Sigmoid colon (tissue), 7 donors: Measurements from ENCODE around the gene CLMP. TPM values are rescaled to one million over a fixed set of nuclear protein-coding genes. Genes with fewer than 3 reads are reported as not detected.

ENCODE experiments used
- DNase-seq: peaks from one replicate; pipeline ENCODE4 v3.0.0-alpha.2; 2019
- H3K27ac ChIP-seq, 4 donors: fragments of 200-600 bp; sonication (generic); one replicate each; pipeline ENCODE4 v1.5.1; 2016 to 2019; ENCODE audit warnings: mild to moderate bottlenecking in 1 of 4
- H3K27me3 ChIP-seq, 3 donors: fragments of 200-600 bp; sonication (generic); one replicate each; pipeline ENCODE4 v1.5.1; 2019; ENCODE audit warnings: mild to moderate bottlenecking in 1 of 3
- H3K36me3 ChIP-seq, 4 donors: fragments of 200-600 bp; sonication (generic); one replicate each; pipeline ENCODE4 v1.5.1; 2016 to 2019
- H3K4me1 ChIP-seq, 4 donors: fragments of 200-600 bp; sonication (generic); one replicate each; pipeline ENCODE4 v1.5.1; 2017 to 2019
- H3K4me3 ChIP-seq, 4 donors: fragments of 200-600 bp; sonication (generic); one replicate each; pipeline ENCODE4 v1.5.1; 2017 to 2019; ENCODE audit warnings: mild to moderate bottlenecking in 2 of 4, moderate library complexity in 1 of 4
- H3K9me3 ChIP-seq, 4 donors: fragments of 200-600 bp in 3 of 4; sonication (generic) in 3 of 4; one replicate each; pipeline versions ENCODE4 v1.5.1 to v1.6.1; 2013 to 2019
- CTCF ChIP-seq, 4 experiments: fragments of 450-650 bp in 3 of 4; fragments of 200-600 bp in 1 of 4; IDR thresholded peaks; one replicate each; pipeline ENCODE4 v1.5.1; 2016 to 2019; ENCODE audit warnings: antibody characterized with exemption in 4 of 4, mild to moderate bottlenecking in 3 of 4, moderate library complexity in 2 of 4
- EP300 ChIP-seq, 4 donors: sonication (generic); formaldehyde crosslinking; IDR thresholded peaks; one replicate each; pipeline ENCODE4 v1.6.1; 2017; ENCODE audit warnings: antibody characterized with exemption in 4 of 4
- POLR2A ChIP-seq, 2 donors: fragments of 450-650 bp; IDR thresholded peaks; one replicate each; pipeline ENCODE4 v1.6.1; 2016; ENCODE audit warnings: antibody characterized with exemption in 2 of 2, mild to moderate bottlenecking in 2 of 2, moderate library complexity in 2 of 2
- POLR2AphosphoS5 ChIP-seq, 4 donors: sonication (generic); formaldehyde crosslinking; IDR thresholded peaks; one replicate each; pipeline ENCODE4 v1.6.1; 2017; ENCODE audit warnings: antibody characterized with exemption in 4 of 4
- WGBS, 2 donors: extraction: QIAGEN DNeasy Blood & Tissue Kit; methylation state at CpG; one replicate each; pipeline ENCODE4 v1.1.7; 2013; 5-methylcytosine and 5-hydroxymethylcytosine counted together
- intact Hi-C: fragments of 100-400 bp; cut with DNase I; formaldehyde crosslinking; loops from one replicate; pipeline ENCODE4 v1.15.1; 2023
- polyA plus RNA-seq, 3 donors: library from polyadenylated mRNA; stranded (reverse); fragments of 200-250 nt; gene quantifications; one replicate each; pipeline ENCODE4 v1.2.3, GENCODE V29; 2013
- total RNA-seq, 4 donors: library from RNA; depleted of rRNA; stranded (reverse); fragments of >200 nt; gene quantifications; one replicate each; pipeline ENCODE4 v1.1.0, GENCODE V29; 2016
- donor health status: healthy with polysubstance abuse.
- donor health status: Bipolar disorder and iron deficiency.
- donor health status: healthy.

CLMP gene
- total and polyA plus RNA-seq, 7 donors: 1.4 to 180 (median 104) TPM

DNA sequence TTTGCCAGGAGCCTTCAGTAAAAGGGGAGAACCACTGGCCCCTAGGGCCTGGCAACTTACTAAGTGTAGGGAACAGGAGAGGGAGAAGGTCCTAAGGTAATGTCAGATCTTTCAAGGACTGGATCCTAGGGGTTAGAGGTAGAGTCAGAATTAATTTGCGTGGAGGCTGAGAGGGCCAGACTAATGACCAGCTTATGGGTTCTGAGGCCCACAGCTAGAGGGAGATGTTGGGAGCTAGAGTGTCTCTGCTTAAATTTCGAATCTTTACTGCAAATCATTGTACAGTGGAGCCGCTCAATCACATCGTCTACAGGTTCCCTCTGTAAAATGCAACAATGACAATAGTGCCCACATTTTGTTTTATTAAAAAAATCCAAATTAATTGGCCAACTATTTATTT, 31.4 kb downstream of the CLMP start:
- WGBS, 2 donors: 95 to 96% methylated on average over 4 of the region's 4 CpGs
- Histone ChIP-seq H3K27me3 (no peaks in the 10 kb centered on the region), H3K4me3 (no peak overlapping the region), H3K9me3 (no peaks in the 10 kb centered on the region), H3K4me1 (peaks cover 0 to 78% (median 60%) of the 10 kb centered on the region in 4 donors), H3K27ac (peak overlapping the region in 1 of 4 donors; percentile 20), H3K36me3 (no peaks in the 10 kb centered on the region)
- no peak for DNase-seq
- no peak for TF ChIP-seq EP300 (IDR thresholded peaks at IDR 0.05)
- no peak for TF ChIP-seq POLR2AphosphoS5 (IDR thresholded peaks at IDR 0.05)
- no peak for TF ChIP-seq POLR2A (IDR thresholded peaks at IDR 0.05)
- TF ChIP-seq CTCF (IDR thresholded peaks at IDR 0.05): no peak
- intact Hi-C loops: no loop called here

- Histone ChIP-seq H3K27ac (peak overlapping the region in 1 of 4 donors; percentile 36), H3K4me1 (peaks cover 0 to 75% (median 49%) of the 10 kb centered on the region in 4 donors), H3K9me3 (no peaks in the 10 kb centered on the region), H3K4me3 (no peak overlapping the region), H3K27me3 (no peaks in the 10 kb centered on the region), H3K36me3 (no peaks in the 10 kb centered on the region)
- 88 to 89% methylated on average over 8 of the region's 8 CpGs for WGBS, 2 donors
- intact Hi-C loops: no loop called here
- DNase-seq: no peak
- TF ChIP-seq POLR2AphosphoS5 (IDR thresholded peaks at IDR 0.05) (no peak), CTCF (IDR thresholded peaks at IDR 0.05) (no peak), POLR2A (IDR thresholded peaks at IDR 0.05) (no peak), EP300 (IDR thresholded peaks at IDR 0.05) (no peak)
These were observed 33.5 kb downstream of the CLMP start for GRCh38 chr11:123161376-123162030.

- no peaks in the 10 kb centered on the region for H3K9me3 ChIP-seq
- intact Hi-C loops: no loop called here
- DNase-seq: no peak
- WGBS, 2 donors: 52 to 74% methylated on average over 10 of the region's 10 CpGs
- H3K27me3 ChIP-seq: no peaks in the 10 kb centered on the region
- peaks cover 0 to 55% (median 28%) of the 10 kb centered on the region in 4 donors for H3K4me1 ChIP-seq
- H3K36me3 ChIP-seq: no peaks in the 10 kb centered on the region
- TF ChIP-seq CTCF (IDR thresholded peaks at IDR 0.05): no peak
- TF ChIP-seq POLR2AphosphoS5 (IDR thresholded peaks at IDR 0.05): no peak
- TF ChIP-seq POLR2A (IDR thresholded peaks at IDR 0.05): no peak
- TF ChIP-seq EP300 (IDR thresholded peaks at IDR 0.05): no peak
- H3K4me3 ChIP-seq: no peak overlapping the region
- peak overlapping the region in 3 of 4 donors; percentile 0 to 65 (median 6) for H3K27ac ChIP-seq
These were observed 35.7 kb downstream of the CLMP start for GRCh38 chr11:123159183-123159857.

DNA sequence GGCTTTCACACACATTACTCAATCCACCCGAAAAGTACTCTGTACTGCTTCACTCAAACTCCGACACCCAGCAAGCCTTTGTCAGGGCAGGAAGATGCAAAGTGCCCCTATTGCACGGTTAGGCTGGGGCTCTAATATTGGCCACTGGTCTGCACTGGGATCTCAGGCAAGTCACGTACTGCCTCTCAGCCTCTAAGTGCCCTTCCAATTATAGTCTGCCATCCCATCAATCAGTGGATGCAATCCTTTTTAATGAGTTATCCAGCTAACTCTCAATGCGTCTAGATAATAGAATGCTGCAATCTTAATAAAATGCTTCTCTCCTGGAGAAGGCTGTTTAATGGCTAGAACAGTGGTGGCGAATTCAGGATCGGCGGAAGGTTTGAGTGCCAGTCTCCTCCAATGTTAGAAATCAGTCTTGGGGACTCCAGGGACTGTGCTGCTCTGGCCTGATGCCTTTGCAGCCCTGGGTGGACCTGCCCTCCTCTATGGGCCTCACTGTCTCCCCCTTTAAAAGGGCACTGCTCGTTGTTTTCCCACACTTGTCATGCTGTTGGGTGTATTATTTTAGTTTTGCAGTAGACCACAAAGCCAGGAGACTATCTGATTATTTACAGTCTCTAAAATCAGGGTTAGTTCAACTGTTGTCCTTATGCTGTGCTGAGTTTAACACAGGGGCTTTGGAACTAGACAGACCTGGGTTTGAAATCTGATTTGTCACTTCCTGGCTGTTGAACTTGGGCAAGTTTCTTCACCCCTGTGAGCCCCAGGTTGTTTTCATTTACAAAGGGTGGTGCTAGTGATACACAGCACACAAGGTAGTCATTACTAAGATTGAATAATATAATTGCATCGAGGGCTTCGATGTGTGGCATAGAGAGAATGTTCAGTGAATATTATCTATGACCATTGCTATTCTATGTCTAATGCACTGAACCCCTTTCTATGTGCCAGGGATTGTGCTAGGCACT, 36.7 kb downstream of the CLMP start:
- DNase-seq: no peak
- 87 to 89% methylated on average over 11 of the region's 11 CpGs for WGBS, 2 donors
- intact Hi-C loops: no loop called here
- Histone ChIP-seq H3K36me3 (no peaks in the 10 kb centered on the region), H3K27me3 (no peaks in the 10 kb centered on the region), H3K9me3 (no peaks in the 10 kb centered on the region), H3K4me3 (no peak overlapping the region), H3K27ac (peak overlapping the region in 1 of 4 donors; percentile 65), H3K4me1 (peaks cover 0 to 53% (median 23%) of the 10 kb centered on the region in 4 donors)
- no peak for TF ChIP-seq POLR2AphosphoS5 (IDR thresholded peaks at IDR 0.05)
